GM12878 (cell line): ENCODE data around the gene NAP1L1. TPM values are rescaled to one million over a fixed set of nuclear protein-coding genes. Genes with fewer than 3 reads are reported as not detected.

Source experiments
- ATAC-seq: fragments of 200-7000 bp; cut with Tn5 transposase; 3 replicates; pipeline ENCODE4 v1.9.1; 2020; ENCODE audit warnings: mild to moderate bottlenecking, moderate library complexity
- BruUV-seq: library from RNA; stranded (reverse); fragments of 400-500 nt; replicated peaks from 2 replicates; lab custom pipeline; 2021; lab: Mats Ljungman, UMichigan
- CTCF ChIA-PET: fragments of 300-600 bp; sonication (Branson Sonifier 250); formaldehyde crosslinking; extraction: SDS; loops from one replicate; lab custom pipeline; 2021; ENCODE audit warnings: inconsistent platforms; lab: Yijun Ruan, JAX
- POLR2A ChIA-PET: fragments of 350-600 bp; formaldehyde crosslinking; extraction: SDS; loops from one replicate; lab custom pipeline; 2021; ENCODE audit warnings: inconsistent platforms; lab: Charles Lee
- RAD21 ChIA-PET: fragments of 300-600 bp; sonication (Branson Sonifier 250); formaldehyde crosslinking; loops from one replicate; lab custom pipeline; 2023; ENCODE audit warnings: antibody characterized with exemption; ENCODE audit not compliant: unreplicated experiment; lab: Charles Lee
- SMC1A ChIA-PET: fragments of 300-600 bp; sonication (Branson Sonifier 250); formaldehyde crosslinking; loops from one replicate; lab custom pipeline; 2023; ENCODE audit not compliant: unreplicated experiment, uncharacterized antibody; lab: Charles Lee
- DNase-seq: peaks from one replicate; pipeline ENCODE4 v3.0.0-alpha.2; 2011; ENCODE audit warnings: low read depth, low spot score
- FAIRE-seq: peaks from 3 replicates; lab custom pipeline; 2011; peaks lifted over from hg19 to GRCh38; lab: Jason Lieb, UNC
- H2AFZ ChIP-seq: 2 replicates; pipeline ENCODE4 v1.6.0; 2011; ENCODE audit warnings: low read depth, low read length, control low read depth; ENCODE audit not compliant: control insufficient read depth
- H3K27ac ChIP-seq: 2 replicates; pipeline ENCODE4 v1.5.1; 2011; ENCODE audit warnings: control low read depth; ENCODE audit not compliant: control insufficient read depth, insufficient read depth
- H3K27me3 ChIP-seq, 2 experiments: replicated peaks in 1 of 2; 2 replicates each; pipeline versions ENCODE4 v1.6.0 to v1.6.1; 2011; ENCODE audit warnings: low read length in 1 of 2; ENCODE audit not compliant: control insufficient read depth in 2 of 2, insufficient read depth in 2 of 2
- H3K36me3 ChIP-seq, 2 experiments: 2 replicates each; pipeline ENCODE4 v1.5.1; 2011; ENCODE audit warnings: low read length in 1 of 2; ENCODE audit not compliant: control insufficient read depth in 2 of 2, insufficient read depth in 2 of 2
- H3K4me1 ChIP-seq: 2 replicates; pipeline ENCODE4 v1.6.1; 2011; ENCODE audit warnings: mild to moderate bottlenecking, low read length, moderate library complexity, mixed read lengths; ENCODE audit not compliant: control insufficient read depth, insufficient read depth
- H3K4me2 ChIP-seq: 2 replicates; pipeline ENCODE4 v1.6.0; 2011; ENCODE audit warnings: control low read depth; ENCODE audit not compliant: control insufficient read depth, insufficient read depth
- H3K4me3 ChIP-seq: fragments of 200-600 bp; sonication (generic); 2 replicates; pipeline ENCODE4 v1.5.1; 2016
- H3K79me2 ChIP-seq: 2 replicates; pipeline ENCODE4 v1.6.0; 2011; ENCODE audit warnings: low read length; ENCODE audit not compliant: control insufficient read depth, insufficient read depth
- H3K9ac ChIP-seq: 2 replicates; pipeline ENCODE4 v1.8.0; 2011; ENCODE audit warnings: low read length, control low read depth, mixed read lengths; ENCODE audit not compliant: control insufficient read depth, insufficient read depth
- H3K9me3 ChIP-seq: replicated peaks from 3 replicates; pipeline ENCODE4 v1.5.1; 2011; ENCODE audit warnings: mild to moderate bottlenecking, low read length; ENCODE audit not compliant: control insufficient read depth, insufficient read depth
- H4K20me1 ChIP-seq: 2 replicates; pipeline ENCODE4 v1.6.0; 2011; ENCODE audit not compliant: control insufficient read depth, insufficient read depth
- EED ChIP-seq: sonication (generic); IDR thresholded peaks from 2 replicates; pipeline ENCODE4 v1.6.1; 2016; ENCODE audit warnings: antibody characterized with exemption, low read depth
- EP300 ChIP-seq, 2 experiments: fragments of 150-350 bp in 1 of 2; IDR thresholded peaks; 2 replicates each; pipeline ENCODE4 v1.6.1; 2011 to 2012; ENCODE audit warnings: low read depth in 2 of 2, low read length in 2 of 2, borderline replicate concordance in 1 of 2, improper control_type of control experiment in 1 of 2, inconsistent platforms in 1 of 2; ENCODE audit not compliant: control insufficient read depth in 1 of 2
- IKZF1 ChIP-seq: fragments of 450-650 bp; conservative IDR thresholded peaks from 2 replicates; pipeline ENCODE4 v1.6.1; 2017; ENCODE audit warnings: antibody characterized with exemption, mild to moderate bottlenecking
- JUNB ChIP-seq: IDR thresholded peaks from 2 replicates; pipeline ENCODE4 v1.6.1; 2016; ENCODE audit warnings: antibody characterized with exemption, mild to moderate bottlenecking
- MEF2B ChIP-seq: fragments of 450-650 bp; IDR thresholded peaks from 2 replicates; pipeline ENCODE4 v1.6.1; 2018; ENCODE audit warnings: mild to moderate bottlenecking, moderate library complexity; ENCODE audit not compliant: partially characterized antibody, poor library complexity, severe bottlenecking
- NFYA ChIP-seq: IDR thresholded peaks from 2 replicates; pipeline ENCODE4 v1.6.1; 2011; ENCODE audit warnings: low read depth, mild to moderate bottlenecking, low read length, improper control_type of control experiment, borderline replicate concordance
- PAX8 ChIP-seq: fragments of 450-650 bp; IDR thresholded peaks from 2 replicates; pipeline ENCODE4 v1.6.1; 2017; ENCODE audit warnings: mild to moderate bottlenecking, moderate library complexity
- POLR2AphosphoS2 ChIP-seq: IDR thresholded peaks from 2 replicates; pipeline ENCODE4 v1.6.1; 2011; ENCODE audit warnings: low read depth, mild to moderate bottlenecking, low read length, improper control_type of control experiment, moderate library complexity
- RAD51 ChIP-seq: fragments of 450-650 bp; IDR thresholded peaks from 2 replicates; pipeline ENCODE4 v1.6.1; 2016; ENCODE audit warnings: moderate library complexity, mild to moderate bottlenecking, inconsistent platforms
- SIN3A ChIP-seq: IDR thresholded peaks from 2 replicates; pipeline ENCODE4 v1.6.1; 2012; ENCODE audit warnings: low read depth, low read length, improper control_type of control experiment
- SREBF1 ChIP-seq: IDR thresholded peaks from 2 replicates; pipeline ENCODE4 v1.6.1; 2012; ENCODE audit warnings: mild to moderate bottlenecking, low read length
- TCF7 ChIP-seq: IDR thresholded peaks from 2 replicates; pipeline ENCODE4 v1.6.1; 2014; ENCODE audit warnings: antibody characterized with exemption, borderline replicate concordance
- USF1 ChIP-seq: IDR thresholded peaks from 2 replicates; pipeline ENCODE4 v1.6.1; 2011; ENCODE audit warnings: borderline replicate concordance, low read depth, mild to moderate bottlenecking, moderate library complexity, mixed read lengths, low read length; ENCODE audit not compliant: insufficient read depth; ENCODE audit errors: extremely low read length
- WGBS: methylation state at CpG from one replicate; pipeline ENCODE4 v1.1.6; 2016; ENCODE audit warnings: low lambda C conversion rate; ENCODE audit not compliant: insufficient replicate concordance, insufficient coverage; ENCODE audit errors: missing lambda C conversion rate; 5-methylcytosine and 5-hydroxymethylcytosine counted together
- in situ Hi-C: fragments of 300-500 bp; cut with MboI; formaldehyde crosslinking; loops from 9 replicates; pipeline ENCODE4 v1.14.3; 2018; ENCODE audit warnings: mixed read lengths
- intact Hi-C: fragments of 100-400 bp; cut with micrococcal nuclease; formaldehyde crosslinking; loops from one replicate; pipeline ENCODE4 v1.14.2; 2022; ENCODE audit not compliant: unreplicated experiment
- polyA plus RNA-seq, 11 experiments: library from polyadenylated mRNA; depleted of rRNA in 4 of 11; unstranded in 6 of 11; stranded (reverse) in 5 of 11; fragments of >200 nt; fragmentation: Nextera tagmentation in 4 of 11; fragmentation: Illumina TruSeq in 1 of 11; extraction: Ambion mirVana in 4 of 11; extraction: Trizol in 1 of 11; gene quantifications; 1 replicate in 1 of 11; 2 replicates in 10 of 11; pipeline versions ENCODE4 v1.2.1 to v1.2.3, GENCODE V29; 2011 to 2016; ENCODE audit warnings: inconsistent platforms in 2 of 11, missing spikeins in 2 of 11, low read depth in 1 of 11
- total RNA-seq, 4 experiments: library from RNA; depleted of rRNA in 3 of 4; stranded (reverse); fragments of >200 nt in 3 of 4; fragmentation: Illumina TruSeq in 1 of 4; extraction: Trizol in 1 of 4; gene quantifications; 2 replicates each; pipeline versions ENCODE4 v1.2.1 to v1.2.3, GENCODE V29; 2013 to 2021
- TF ChIP-seq, protein P1 (sequence below): IDR thresholded peaks from 2 replicates; pipeline ENCODE4 v1.6.1; 2011; ENCODE audit warnings: mild to moderate bottlenecking, low read depth, low read length, moderate library complexity; ENCODE audit not compliant: insufficient replicate concordance
- TF ChIP-seq, protein P2 (sequence below): IDR thresholded peaks from 2 replicates; pipeline ENCODE4 v1.6.1; 2012; ENCODE audit warnings: low read depth, low read length, improper control_type of control experiment
- TF ChIP-seq, protein P3 (sequence below): IDR thresholded peaks from 2 replicates; pipeline ENCODE4 v1.6.1; 2012; ENCODE audit warnings: low read length, inconsistent platforms
- TF ChIP-seq, protein P4 (sequence below): fragments of 450-650 bp; IDR thresholded peaks from 2 replicates; pipeline ENCODE4 v1.6.1; 2016; ENCODE audit warnings: mild to moderate bottlenecking

NAP1L1 gene
- total and polyA plus RNA-seq, 10 of the 15 experiments (the other 5 are each of a cell fraction or from before 2014, with no cell fraction given): 256 to 1,036 (median 536) TPM

GRCh38 chr12:76002598-76003354 lies 81.7 kb downstream of the NAP1L1 start:
- Histone ChIP-seq H3K9me3 (no peaks in the 10 kb centered on the region; the same call in 2 of the 3 replicates), H3K4me2 (no peak overlapping the region), H3K4me1 (no peaks in the 10 kb centered on the region), H3K4me3 (no peak overlapping the region), H3K36me3 (no peaks in the 10 kb centered on the region), H3K79me2 (no peaks in the 10 kb centered on the region), H3K27me3 (no peaks in the 10 kb centered on the region), H2AFZ (no peak overlapping the region), H4K20me1 (no peaks in the 10 kb centered on the region), H3K9ac (no peak overlapping the region), H3K27ac (no peak overlapping the region)
- no peak for DNase-seq
- no TSS peak for BruUV-seq
- WGBS: 94% methylated on average over 1 of the region's 1 CpG
- ChIA-PET RAD21 (interaction anchor here (0.7 to 1.8 kb wide), 2 partner anchors 24 to 34 kb away, joined by 3 to 4 read pairs; no protein-coding TSS in a partner anchor), CTCF (no interaction called here), POLR2A (interaction anchor here (0.6 to 1.0 kb wide), 3 partner anchors 13 to 198 kb away, joined by 3 to 4 read pairs (median 4); partner anchors contain the start of gene PHLDA1), SMC1A (interaction anchor here (0.7 to 2.2 kb wide), 2 partner anchors 10 to 186 kb away, joined by 6 to 7 read pairs; no protein-coding TSS in a partner anchor)
- FAIRE-seq: no peak
- no peak for ATAC-seq
- in situ Hi-C loops (no loop called here), intact Hi-C loops (no loop called here)
- TF ChIP-seq RAD51: no peak
- TF ChIP-seq, protein P1, sequence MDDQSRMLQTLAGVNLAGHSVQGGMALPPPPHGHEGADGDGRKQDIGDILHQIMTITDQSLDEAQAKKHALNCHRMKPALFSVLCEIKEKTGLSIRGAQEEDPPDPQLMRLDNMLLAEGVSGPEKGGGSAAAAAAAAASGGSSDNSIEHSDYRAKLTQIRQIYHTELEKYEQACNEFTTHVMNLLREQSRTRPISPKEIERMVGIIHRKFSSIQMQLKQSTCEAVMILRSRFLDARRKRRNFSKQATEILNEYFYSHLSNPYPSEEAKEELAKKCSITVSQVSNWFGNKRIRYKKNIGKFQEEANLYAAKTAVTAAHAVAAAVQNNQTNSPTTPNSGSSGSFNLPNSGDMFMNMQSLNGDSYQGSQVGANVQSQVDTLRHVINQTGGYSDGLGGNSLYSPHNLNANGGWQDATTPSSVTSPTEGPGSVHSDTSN: no peak
- TF ChIP-seq, protein P2, sequence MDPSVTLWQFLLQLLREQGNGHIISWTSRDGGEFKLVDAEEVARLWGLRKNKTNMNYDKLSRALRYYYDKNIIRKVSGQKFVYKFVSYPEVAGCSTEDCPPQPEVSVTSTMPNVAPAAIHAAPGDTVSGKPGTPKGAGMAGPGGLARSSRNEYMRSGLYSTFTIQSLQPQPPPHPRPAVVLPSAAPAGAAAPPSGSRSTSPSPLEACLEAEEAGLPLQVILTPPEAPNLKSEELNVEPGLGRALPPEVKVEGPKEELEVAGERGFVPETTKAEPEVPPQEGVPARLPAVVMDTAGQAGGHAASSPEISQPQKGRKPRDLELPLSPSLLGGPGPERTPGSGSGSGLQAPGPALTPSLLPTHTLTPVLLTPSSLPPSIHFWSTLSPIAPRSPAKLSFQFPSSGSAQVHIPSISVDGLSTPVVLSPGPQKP: no peak
- no peak for TF ChIP-seq EP300 (IDR thresholded peaks at IDR 0.05; ENCODE audit: borderline replicate concordance in 1 of 2, control insufficient read depth in 1 of 2, low read depth in 2 of 2, low read length in 2 of 2)
- no peak for TF ChIP-seq SIN3A
- no peak for TF ChIP-seq NFYA
- no peak for TF ChIP-seq EED
- TF ChIP-seq SREBF1: no peak
- TF ChIP-seq PAX8: no peak
- no peak for TF ChIP-seq JUNB
- no peak for TF ChIP-seq POLR2AphosphoS2
- no peak for TF ChIP-seq USF1
- TF ChIP-seq IKZF1: no peak
- TF ChIP-seq, protein P3, sequence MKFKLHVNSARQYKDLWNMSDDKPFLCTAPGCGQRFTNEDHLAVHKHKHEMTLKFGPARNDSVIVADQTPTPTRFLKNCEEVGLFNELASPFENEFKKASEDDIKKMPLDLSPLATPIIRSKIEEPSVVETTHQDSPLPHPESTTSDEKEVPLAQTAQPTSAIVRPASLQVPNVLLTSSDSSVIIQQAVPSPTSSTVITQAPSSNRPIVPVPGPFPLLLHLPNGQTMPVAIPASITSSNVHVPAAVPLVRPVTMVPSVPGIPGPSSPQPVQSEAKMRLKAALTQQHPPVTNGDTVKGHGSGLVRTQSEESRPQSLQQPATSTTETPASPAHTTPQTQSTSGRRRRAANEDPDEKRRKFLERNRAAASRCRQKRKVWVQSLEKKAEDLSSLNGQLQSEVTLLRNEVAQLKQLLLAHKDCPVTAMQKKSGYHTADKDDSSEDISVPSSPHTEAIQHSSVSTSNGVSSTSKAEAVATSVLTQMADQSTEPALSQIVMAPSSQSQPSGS: no peak
- TF ChIP-seq, protein P4, sequence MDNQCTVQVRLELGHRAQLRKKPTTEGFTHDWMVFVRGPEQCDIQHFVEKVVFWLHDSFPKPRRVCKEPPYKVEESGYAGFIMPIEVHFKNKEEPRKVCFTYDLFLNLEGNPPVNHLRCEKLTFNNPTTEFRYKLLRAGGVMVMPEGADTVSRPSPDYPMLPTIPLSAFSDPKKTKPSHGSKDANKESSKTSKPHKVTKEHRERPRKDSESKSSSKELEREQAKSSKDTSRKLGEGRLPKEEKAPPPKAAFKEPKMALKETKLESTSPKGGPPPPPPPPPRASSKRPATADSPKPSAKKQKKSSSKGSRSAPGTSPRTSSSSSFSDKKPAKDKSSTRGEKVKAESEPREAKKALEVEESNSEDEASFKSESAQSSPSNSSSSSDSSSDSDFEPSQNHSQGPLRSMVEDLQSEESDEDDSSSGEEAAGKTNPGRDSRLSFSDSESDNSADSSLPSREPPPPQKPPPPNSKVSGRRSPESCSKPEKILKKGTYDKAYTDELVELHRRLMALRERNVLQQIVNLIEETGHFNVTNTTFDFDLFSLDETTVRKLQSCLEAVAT: no peak
- TF ChIP-seq MEF2B: no peak
- no peak for TF ChIP-seq TCF7
